Mesenchymal stem cell (in vitro differentiated cells and primary cell): Measurements from ENCODE around the gene RASA4B.

ENCODE experiments used
- DNase-seq: peaks from one replicate; pipeline ENCODE4 v3.0.0-alpha.2; 2013
- H2AFZ ChIP-seq: one replicate; pipeline ENCODE4 v1.6.1; 2013; ENCODE audit warnings: low read depth, mild to moderate bottlenecking, control low read depth, inconsistent platforms, low read length, moderate library complexity
- H2AK5ac ChIP-seq: 2 replicates; pipeline ENCODE4 v1.6.1; 2013; ENCODE audit warnings: low read length, moderate library complexity, mild to moderate bottlenecking, inconsistent platforms; ENCODE audit not compliant: severe bottlenecking
- H2BK120ac ChIP-seq: one replicate; pipeline ENCODE4 v1.6.1; 2013; ENCODE audit warnings: low read depth, mild to moderate bottlenecking, inconsistent platforms, low read length, moderate library complexity
- H2BK12ac ChIP-seq, 2 experiments: one replicate each; pipeline ENCODE4 v1.6.1; 2013; ENCODE audit warnings: inconsistent platforms in 2 of 2, low read length in 2 of 2, mild to moderate bottlenecking in 2 of 2, moderate library complexity in 2 of 2, control low read depth in 1 of 2
- H2BK15ac ChIP-seq: one replicate; pipeline ENCODE4 v1.6.1; 2013; ENCODE audit warnings: mild to moderate bottlenecking, low read depth, inconsistent platforms; ENCODE audit not compliant: poor library complexity, severe bottlenecking
- H2BK5ac ChIP-seq: 2 replicates; pipeline ENCODE4 v1.6.1; 2013; ENCODE audit warnings: low read depth, mild to moderate bottlenecking, low read length, control low read depth, inconsistent platforms; ENCODE audit not compliant: poor library complexity, severe bottlenecking
- H3K14ac ChIP-seq, 2 experiments: one replicate each; pipeline ENCODE4 v1.6.1; 2013; ENCODE audit warnings: inconsistent platforms in 2 of 2, low read length in 2 of 2, control low read depth in 1 of 2, mild to moderate bottlenecking in 1 of 2, moderate library complexity in 1 of 2
- H3K18ac ChIP-seq, 2 experiments: one replicate each; pipeline ENCODE4 v1.6.1; 2013; ENCODE audit warnings: inconsistent platforms in 2 of 2, low read length in 2 of 2, control low read depth in 1 of 2, low read depth in 1 of 2, mild to moderate bottlenecking in 1 of 2
- H3K23ac ChIP-seq, 2 experiments: one replicate each; pipeline ENCODE4 v1.6.1; 2013; ENCODE audit warnings: inconsistent platforms in 2 of 2, low read length in 2 of 2, mild to moderate bottlenecking in 2 of 2, moderate library complexity in 2 of 2, control low read depth in 1 of 2
- H3K27ac ChIP-seq: 2 replicates; pipeline ENCODE4 v1.5.1; 2013; ENCODE audit warnings: mild to moderate bottlenecking, moderate library complexity, low read length, control low read depth, inconsistent platforms; ENCODE audit not compliant: poor library complexity, severe bottlenecking
- H3K27me3 ChIP-seq, 2 experiments: 2 replicates each; pipeline versions ENCODE4 v1.6.1 to v1.7.0; 2013; ENCODE audit warnings: low read length in 2 of 2, mild to moderate bottlenecking in 2 of 2, moderate library complexity in 2 of 2, control low read depth in 1 of 2, inconsistent platforms in 1 of 2; ENCODE audit not compliant: control insufficient read depth in 1 of 2, insufficient read depth in 1 of 2
- H3K36me3 ChIP-seq, 2 experiments: 2 replicates each; pipeline versions ENCODE4 v1.6.1 to v1.7.0; 2013; ENCODE audit warnings: low read length in 2 of 2, control low read depth in 1 of 2, inconsistent platforms in 1 of 2, low read depth in 1 of 2, mild to moderate bottlenecking in 1 of 2; ENCODE audit not compliant: insufficient read depth in 2 of 2, control insufficient read depth in 1 of 2
- H3K4ac ChIP-seq, 2 experiments: one replicate each; pipeline ENCODE4 v1.6.1; 2013; ENCODE audit warnings: inconsistent platforms in 2 of 2, low read length in 2 of 2, mild to moderate bottlenecking in 2 of 2, moderate library complexity in 2 of 2, control low read depth in 1 of 2, low read depth in 1 of 2
- H3K4me1 ChIP-seq: 2 replicates; pipeline ENCODE4 v1.6.1; 2013; ENCODE audit warnings: low read depth, low read length, control low read depth; ENCODE audit not compliant: control insufficient read depth, insufficient read depth
- H3K4me2 ChIP-seq: 2 replicates; pipeline ENCODE4 v1.6.1; 2013; ENCODE audit warnings: low read length, mild to moderate bottlenecking, inconsistent platforms; ENCODE audit not compliant: poor library complexity, severe bottlenecking
- H3K4me3 ChIP-seq, 2 experiments: 2 replicates each; pipeline versions ENCODE4 v1.5.1 to v1.7.0; 2013; ENCODE audit warnings: low read length in 2 of 2, mild to moderate bottlenecking in 2 of 2, control low read depth in 1 of 2, low read depth in 1 of 2; ENCODE audit not compliant: insufficient read depth in 1 of 2
- H3K79me1 ChIP-seq: replicated peaks from 2 replicates; pipeline ENCODE4 v1.6.1; 2013; ENCODE audit warnings: mild to moderate bottlenecking, control low read depth, low read length, inconsistent platforms; ENCODE audit not compliant: poor library complexity, severe bottlenecking
- H3K9ac ChIP-seq: 2 replicates; pipeline ENCODE4 v1.7.0; 2013; ENCODE audit warnings: mild to moderate bottlenecking, low read length, moderate library complexity
- H3K9me3 ChIP-seq: 2 replicates; pipeline ENCODE4 v1.7.0; 2013; ENCODE audit warnings: mild to moderate bottlenecking, low read length; ENCODE audit not compliant: control insufficient read depth
- H4K8ac ChIP-seq: one replicate; pipeline ENCODE4 v1.6.1; 2013; ENCODE audit warnings: inconsistent platforms, mild to moderate bottlenecking, low read length, moderate library complexity
- H4K91ac ChIP-seq: one replicate; pipeline ENCODE4 v1.6.1; 2013; ENCODE audit warnings: mild to moderate bottlenecking, low read length, inconsistent platforms
- WGBS: methylation state at CpG from one replicate; pipeline ENCODE4 v1.1.7; 2013; ENCODE audit warnings: mixed read lengths; 5-methylcytosine and 5-hydroxymethylcytosine counted together

The RASA4B gene

GRCh38 chr7:102449136-102449535 lies 68.4 kb downstream of the RASA4B start:
- Histone ChIP-seq H3K27me3 (no peaks in the 10 kb centered on the region), H3K9ac (no peak overlapping the region), H2BK12ac (no peak overlapping the region), H3K9me3 (no peaks in the 10 kb centered on the region), H3K4me2 (no peak overlapping the region), H2AK5ac (no peak overlapping the region), H3K27ac (no peak overlapping the region), H2AFZ (no peak overlapping the region), H3K23ac (no peak overlapping the region), H2BK15ac (no peak overlapping the region), H4K8ac (no peak overlapping the region), H2BK120ac (no peak overlapping the region), H3K4ac (no peak overlapping the region), H3K18ac (no peak overlapping the region), H2BK5ac (no peak overlapping the region), H3K79me1 (peaks cover 3% of the 10 kb centered on the region), H4K91ac (no peak overlapping the region), H3K14ac (no peak overlapping the region), H3K36me3 (peaks cover 20 to 28% of the 10 kb centered on the region in 2 experiments), H3K4me1 (peaks cover 19% of the 10 kb centered on the region), H3K4me3 (no peak overlapping the region)
- 98% methylated on average over 15 of the region's 15 CpGs for WGBS
- DNase-seq: no peak

DNA sequence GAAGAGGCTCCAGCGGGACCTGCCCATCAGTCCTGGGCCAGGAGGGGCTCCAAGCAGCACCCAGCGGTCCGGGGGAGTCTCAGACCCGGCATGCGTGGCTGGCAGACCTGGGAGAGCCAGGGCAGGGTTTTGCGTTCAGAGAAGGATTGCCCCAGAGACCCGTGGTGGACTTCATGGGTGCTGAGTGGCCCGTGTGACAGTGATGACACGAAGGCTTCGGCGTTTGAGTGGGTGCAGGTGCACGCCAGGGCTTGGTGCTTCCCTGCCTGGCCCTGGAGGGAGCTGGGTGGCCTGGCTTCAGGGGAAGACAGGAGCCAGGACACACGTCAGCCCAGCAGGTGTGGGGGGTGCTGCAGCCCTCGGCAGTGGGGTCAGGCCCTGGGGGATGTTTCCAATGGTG lies 70.3 kb downstream of the RASA4B start:
- no peak overlapping the region for H3K4ac ChIP-seq
- H2BK120ac ChIP-seq: no peak overlapping the region
- no peak overlapping the region for H2BK5ac ChIP-seq
- no peak overlapping the region for H3K23ac ChIP-seq
- no peak overlapping the region for H3K14ac ChIP-seq
- no peak overlapping the region for H4K8ac ChIP-seq
- H3K27me3 ChIP-seq: no peaks in the 10 kb centered on the region
- WGBS: 98% methylated on average over 14 of the region's 14 CpGs
- H3K9me3 ChIP-seq: no peaks in the 10 kb centered on the region
- no peak overlapping the region for H2BK12ac ChIP-seq
- H3K79me1 ChIP-seq: peaks cover 3% of the 10 kb centered on the region
- H2AK5ac ChIP-seq: no peak overlapping the region
- no peak for DNase-seq
- no peak overlapping the region for H2BK15ac ChIP-seq
- H2AFZ ChIP-seq: no peak overlapping the region
- H3K27ac ChIP-seq: no peak overlapping the region
- peaks cover 19% of the 10 kb centered on the region for H3K4me1 ChIP-seq
- H4K91ac ChIP-seq: no peak overlapping the region
- no peak overlapping the region for H3K18ac ChIP-seq
- no peak overlapping the region for H3K4me3 ChIP-seq
- H3K9ac ChIP-seq: no peak overlapping the region
- H3K4me2 ChIP-seq: no peak overlapping the region
- H3K36me3 ChIP-seq: peaks cover 20 to 30% of the 10 kb centered on the region in 2 experiments

DNA sequence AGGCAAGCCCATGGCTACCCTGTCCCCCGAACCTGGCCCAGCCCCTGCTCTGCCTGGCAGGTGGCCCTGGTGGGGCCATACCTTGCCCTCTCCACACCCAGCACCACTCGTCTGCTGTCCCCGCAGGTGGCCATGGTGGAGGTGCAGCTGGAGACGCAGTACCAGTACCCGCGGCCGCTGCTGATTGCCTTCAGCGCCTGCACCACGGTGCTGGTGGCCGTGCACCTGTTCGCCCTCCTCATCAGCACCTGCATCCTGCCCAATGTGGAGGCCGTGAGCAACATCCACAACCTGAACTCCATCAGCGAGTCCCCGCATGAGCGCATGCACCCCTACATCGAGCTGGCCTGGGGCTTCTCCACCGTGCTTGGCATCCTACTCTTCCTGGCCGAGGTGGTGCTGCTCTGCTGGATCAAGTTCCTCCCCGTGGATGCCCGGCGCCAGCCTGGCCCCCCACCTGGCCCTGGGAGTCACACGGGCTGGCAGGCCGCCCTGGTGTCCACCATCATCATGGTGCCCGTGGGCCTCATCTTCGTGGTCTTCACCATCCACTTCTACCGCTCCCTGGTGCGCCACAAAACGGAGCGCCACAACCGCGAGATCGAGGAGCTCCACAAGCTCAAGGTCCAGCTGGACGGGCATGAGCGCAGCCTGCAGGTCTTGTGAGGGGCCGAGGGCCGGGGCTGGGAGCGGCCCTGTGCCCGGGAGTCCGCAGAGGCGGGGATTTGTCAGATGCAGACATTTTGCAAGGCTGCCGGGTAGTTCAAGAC lies 71.0 kb downstream of the RASA4B start:
- no peak for DNase-seq
- Histone ChIP-seq H3K79me1 (peaks cover 3% of the 10 kb centered on the region), H3K9me3 (no peaks in the 10 kb centered on the region)

DNA sequence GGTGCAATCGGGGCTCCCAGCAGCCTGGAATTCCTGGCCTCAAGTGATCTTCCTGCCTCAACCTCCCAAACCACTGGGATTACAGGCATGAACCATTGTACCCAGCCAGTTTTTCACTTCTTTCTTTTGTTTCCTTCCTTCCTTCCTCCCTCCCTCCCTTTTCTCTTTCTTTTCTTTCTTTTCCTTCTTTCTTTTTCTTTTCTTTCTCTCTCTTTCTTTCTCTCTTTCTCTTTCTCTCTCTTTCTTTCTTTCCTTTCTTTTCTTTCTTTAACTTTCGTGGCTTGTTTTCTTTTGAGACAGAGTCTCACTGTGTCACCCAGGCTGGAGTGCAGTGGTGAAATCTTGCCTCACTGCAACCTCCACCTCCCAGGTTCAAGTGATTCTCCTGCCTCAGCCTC lies 71.9 kb downstream of the RASA4B start:
- no peak overlapping the region for H4K8ac ChIP-seq
- no peak overlapping the region for H3K4ac ChIP-seq
- no peak overlapping the region for H3K4me2 ChIP-seq
- 75% methylated on average over 2 of the region's 2 CpGs for WGBS
- H2BK5ac ChIP-seq: no peak overlapping the region
- H3K23ac ChIP-seq: no peak overlapping the region
- H3K27me3 ChIP-seq: no peaks in the 10 kb centered on the region
- no peak overlapping the region for H4K91ac ChIP-seq
- no peak overlapping the region for H3K27ac ChIP-seq
- H2AK5ac ChIP-seq: no peak overlapping the region
- no peak overlapping the region for H3K4me3 ChIP-seq
- no peaks in the 10 kb centered on the region for H3K9me3 ChIP-seq
- no peak overlapping the region for H3K18ac ChIP-seq
- H3K4me1 ChIP-seq: peaks cover 21% of the 10 kb centered on the region
- no peak overlapping the region for H2BK12ac ChIP-seq
- H2BK120ac ChIP-seq: no peak overlapping the region
- no peak overlapping the region for H3K14ac ChIP-seq
- H2BK15ac ChIP-seq: no peak overlapping the region
- no peak overlapping the region for H3K9ac ChIP-seq
- no peak overlapping the region for H2AFZ ChIP-seq
- H3K36me3 ChIP-seq: peaks cover 27 to 38% of the 10 kb centered on the region in 2 experiments
- peaks cover 3% of the 10 kb centered on the region for H3K79me1 ChIP-seq
- DNase-seq: no peak

More for the DNA sequence above, 71.0 kb downstream of the RASA4B start:
- Histone ChIP-seq H2AFZ (no peak overlapping the region), H3K23ac (no peak overlapping the region), H3K4ac (no peak overlapping the region), H4K91ac (no peak overlapping the region), H3K18ac (no peak overlapping the region), H3K27me3 (no peaks in the 10 kb centered on the region), H4K8ac (no peak overlapping the region), H2BK120ac (no peak overlapping the region), H3K36me3 (peaks cover 25 to 37% of the 10 kb centered on the region in 2 experiments), H3K27ac (no peak overlapping the region), H3K9ac (no peak overlapping the region), H3K4me1 (peaks cover 20% of the 10 kb centered on the region), H2AK5ac (no peak overlapping the region), H2BK15ac (no peak overlapping the region), H2BK12ac (no peak overlapping the region), H3K4me2 (no peak overlapping the region), H3K14ac (no peak overlapping the region), H3K4me3 (no peak overlapping the region), H2BK5ac (no peak overlapping the region)
- WGBS: 97% methylated on average over 40 of the region's 41 CpGs
